Right kidney (tissue), 9 donors: ENCODE data around the gene PON3.

ENCODE experiments used
- DNase-seq: peaks from one replicate; pipeline ENCODE4 v3.0.0-alpha.2; 2016
- long read RNA-seq, 8 donors: transcript quantifications; one replicate each; lab custom pipeline, GENCODE V29; 2026

Gene PON3
- long read RNA-seq, donor 1, partial matches to known transcripts = 0 of 1 reads
- long read RNA-seq, donor 1, other reads (novel, unspliced or antisense) = 0 of 1 reads
- long read RNA-seq, donor 2 = 0 reads
- long read RNA-seq, donor 3, partial matches to known transcripts = 0 of 1 reads
- long read RNA-seq, donor 3, other reads (novel, unspliced or antisense) = 0 of 1 reads
- long read RNA-seq, donor 4 = 0 reads
- long read RNA-seq, donor 5, partial matches to known transcripts = 0 of 1 reads
- long read RNA-seq, donor 5, other reads (novel, unspliced or antisense) = 0 of 1 reads
- long read RNA-seq, donor 6 = 0 reads
- long read RNA-seq, donor 7, partial matches to known transcripts = 0 of 1 reads
- long read RNA-seq, donor 7, other reads (novel, unspliced or antisense) = 0 of 1 reads
- long read RNA-seq, donor 8 = 0 reads

DNA sequence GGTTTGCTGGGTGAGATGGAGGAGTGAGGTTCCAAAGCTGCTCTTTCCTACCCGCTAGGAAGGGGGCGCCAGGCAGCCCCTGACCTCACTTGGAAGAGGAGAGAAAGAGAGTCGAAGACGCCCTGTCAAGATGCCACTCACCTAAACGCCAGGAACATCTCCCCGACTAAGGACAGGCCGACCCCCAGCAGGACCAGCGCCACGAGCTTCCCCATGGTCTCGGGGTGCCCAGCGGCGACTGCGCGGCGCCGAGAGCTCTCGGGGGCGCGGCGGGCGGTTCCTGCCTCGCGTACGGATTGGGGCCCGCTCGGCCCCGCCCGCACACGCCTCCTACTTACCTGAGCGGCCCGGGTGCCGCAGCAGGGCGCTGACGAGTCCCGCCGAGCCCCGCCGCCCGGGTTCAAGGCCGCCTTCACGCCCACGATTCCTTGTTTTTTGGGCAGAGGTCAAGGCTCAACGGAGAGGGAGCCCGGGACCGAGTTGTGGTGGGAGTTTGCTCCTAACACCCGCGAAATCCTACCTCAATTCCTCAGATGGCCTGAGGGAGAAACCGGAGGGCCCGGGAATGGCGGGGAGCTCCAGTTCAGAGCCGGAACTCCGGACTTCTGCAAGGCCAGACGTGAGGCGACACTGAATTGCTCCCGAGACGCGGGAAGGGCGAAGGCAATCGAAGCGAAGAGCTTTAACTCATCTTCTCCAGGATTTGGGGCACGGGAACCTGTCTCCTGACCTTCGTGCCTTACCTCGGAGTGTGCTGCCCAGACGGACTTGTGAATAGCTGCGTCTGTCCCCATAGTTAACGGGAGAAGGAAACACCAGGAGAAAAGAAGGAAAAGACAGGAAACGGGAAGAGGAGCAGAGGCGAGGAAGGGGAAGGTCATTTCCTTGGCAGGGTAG, at the start of gene PON3:
PON3 (minus strand) TSS at position 240 of the 897 bp plus-strand sequence; CDS start at position 215, 25 bp downstream.
- DNase-seq = peak; percentile 45

DNA sequence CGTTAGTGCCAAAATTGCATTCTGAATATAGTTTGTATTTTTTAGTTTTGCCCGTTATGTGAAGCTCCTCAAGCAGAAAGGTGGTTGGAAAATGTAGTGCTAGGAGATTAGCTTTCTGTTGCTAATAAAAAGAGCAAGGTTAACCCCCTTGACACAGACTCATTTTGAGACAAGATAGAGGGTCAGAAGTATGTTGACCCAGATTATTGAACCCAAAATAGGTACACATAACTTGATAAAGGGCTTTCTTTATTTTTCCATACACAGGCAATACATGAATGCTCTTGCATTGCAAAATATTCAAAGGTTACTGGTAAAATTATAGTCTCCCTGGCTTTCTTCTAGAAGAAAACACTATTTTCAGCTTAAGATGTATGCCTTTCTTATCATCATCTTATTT, 48.6 kb upstream of the PON3 start:
- DNase-seq = no peak

DNA sequence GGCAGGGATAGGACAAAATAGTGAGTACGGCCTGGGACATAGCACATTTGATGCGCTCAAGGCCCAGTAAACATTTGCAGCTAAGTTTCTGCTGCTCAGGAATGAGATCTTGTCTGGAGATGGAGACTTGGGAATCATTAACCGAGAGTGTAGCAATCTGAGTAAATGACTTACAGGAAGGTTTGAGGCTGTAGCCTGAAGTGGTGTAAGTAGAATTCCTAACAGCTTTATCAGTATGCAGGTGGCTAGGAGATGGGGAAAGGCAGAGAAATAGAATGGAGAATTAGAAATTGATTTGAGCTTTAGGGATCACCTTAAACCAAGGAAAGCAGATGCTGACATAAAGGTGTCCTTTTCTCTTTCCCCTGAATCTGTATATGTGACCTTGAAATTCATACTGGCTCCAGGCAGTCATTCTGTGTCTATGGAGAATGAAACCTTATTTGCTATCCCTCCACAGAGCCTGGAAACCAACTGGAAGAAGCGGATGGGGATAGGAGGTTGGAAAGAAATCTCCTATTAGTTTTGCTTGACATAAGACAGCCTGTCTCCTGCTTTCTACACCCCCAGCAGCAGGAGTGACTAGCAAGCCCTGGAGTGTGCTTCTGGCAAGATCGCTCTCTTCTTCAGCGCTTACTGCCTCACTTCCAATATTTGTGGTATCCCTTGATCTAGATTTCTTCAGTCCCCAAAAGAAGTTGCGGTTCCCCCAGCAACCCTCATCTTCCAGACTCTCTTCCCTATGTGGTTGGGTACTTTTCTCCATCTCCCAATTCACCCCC, 45.1 kb upstream of the PON3 start:
- DNase-seq = peak; percentile 20

DNA sequence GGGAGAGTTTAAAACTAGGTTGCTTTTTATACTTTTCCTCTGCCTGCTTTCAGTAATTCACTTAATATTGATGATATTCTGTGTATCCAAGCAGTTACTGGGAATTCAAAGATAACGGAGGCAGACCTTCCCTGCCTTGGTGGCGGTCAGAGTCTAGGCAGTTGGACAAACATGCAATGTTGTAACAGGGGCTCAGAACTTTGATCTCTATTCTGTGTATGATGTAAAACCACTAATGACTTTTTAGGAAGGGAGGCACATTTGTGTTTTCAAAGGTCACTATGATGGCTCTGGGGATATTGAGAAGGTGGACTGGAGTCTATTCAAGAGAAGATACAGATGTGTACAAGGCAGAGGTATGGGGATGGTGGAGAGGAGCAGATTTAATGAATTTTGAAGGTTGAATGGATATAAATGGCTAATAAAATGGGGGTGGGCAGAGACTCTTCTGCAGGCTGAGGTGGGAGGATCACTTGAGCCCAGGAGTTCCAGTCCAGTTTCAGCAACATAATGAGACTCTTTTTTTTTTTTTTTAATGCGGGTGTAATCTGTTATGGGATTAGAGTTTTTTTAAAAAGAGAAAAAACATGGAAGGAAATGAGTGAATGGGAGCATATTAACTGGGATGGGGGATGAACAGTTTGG, 44.3 kb upstream of the PON3 start:
- DNase-seq = no peak

DNA sequence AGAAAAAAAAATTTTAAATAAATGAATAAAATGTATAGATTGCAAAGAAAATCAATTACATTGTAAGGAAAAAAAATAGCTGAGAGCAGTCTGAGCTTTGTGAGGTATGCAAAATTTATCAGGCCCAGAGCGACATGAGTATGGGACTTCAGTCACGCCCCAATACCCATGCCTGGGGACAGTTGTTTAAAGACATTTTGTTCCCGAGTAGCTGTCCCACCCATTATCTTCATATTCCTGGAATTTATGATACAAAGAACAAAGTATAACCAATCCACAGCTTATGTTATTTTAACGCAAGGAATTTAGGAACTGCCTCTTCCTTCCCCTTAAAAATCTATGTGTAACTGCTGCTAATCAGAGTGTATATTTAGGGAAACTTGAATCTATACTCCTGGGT, 40.2 kb upstream of the PON3 start:
- no peak for DNase-seq

DNA sequence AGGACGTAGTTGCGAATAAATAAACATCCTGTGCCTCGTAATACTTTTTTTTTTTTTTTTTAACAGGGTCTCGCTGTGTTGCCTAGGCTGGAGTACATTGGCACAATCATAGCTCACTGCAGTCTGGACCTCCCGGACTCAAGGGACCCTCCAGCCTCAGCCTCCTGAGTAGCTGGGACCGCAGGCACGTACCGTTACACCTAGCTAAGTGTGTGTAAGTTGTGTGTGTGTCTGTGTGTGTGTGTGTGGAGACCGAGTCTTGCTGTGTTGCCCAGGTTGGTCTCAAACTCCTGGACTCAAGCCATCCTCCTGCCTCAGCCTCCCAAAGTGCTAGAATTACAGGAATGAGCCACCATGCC, 39.2 kb upstream of the PON3 start:
- no peak for DNase-seq

DNA sequence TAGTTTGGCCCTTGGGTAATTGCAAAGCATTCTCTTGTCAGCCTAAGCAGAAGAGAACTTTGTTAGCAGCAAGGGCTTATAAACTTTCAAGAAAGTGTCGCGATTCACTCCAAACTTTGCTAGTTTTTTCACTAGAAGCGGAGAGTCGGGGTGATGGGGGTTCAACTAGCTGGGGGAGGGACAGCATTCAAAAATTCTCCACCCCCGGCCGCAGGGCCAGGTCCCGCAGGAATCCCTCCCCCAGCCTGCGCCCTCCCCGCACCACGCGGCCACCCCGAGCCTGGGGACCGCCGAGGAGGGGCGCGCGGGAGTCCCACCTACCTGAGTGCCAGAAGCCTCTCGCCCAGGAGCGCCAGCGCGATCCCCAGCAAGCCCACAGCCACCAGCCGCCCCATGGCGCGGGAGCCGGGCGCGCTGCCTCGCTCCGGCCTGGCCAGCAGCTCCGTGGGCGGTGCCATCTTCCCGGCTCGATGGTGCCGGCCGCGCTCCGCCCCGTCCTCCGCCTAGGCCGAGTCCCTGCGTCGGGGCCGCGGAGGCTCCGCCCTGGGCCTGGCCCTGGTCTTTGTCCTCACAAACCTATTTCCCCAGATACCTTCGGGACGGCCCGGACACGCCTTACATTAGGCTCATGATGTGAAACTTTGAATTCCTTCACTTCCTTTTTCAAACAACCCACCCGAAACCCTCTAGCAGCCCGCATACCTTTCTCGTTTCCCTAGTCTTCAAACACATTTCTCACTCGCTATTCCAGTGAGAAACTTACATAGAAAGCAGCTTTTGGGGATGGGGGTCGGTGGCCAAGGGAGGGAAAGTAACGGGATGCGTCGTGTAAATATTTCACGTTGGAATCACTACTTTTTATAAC, 38.6 kb upstream of the PON3 start, which contains the start of gene PON2:
PON2 (minus strand) TSS at position 472 of the 865 bp plus-strand sequence; CDS start at position 395, 77 bp downstream.
- DNase-seq = peak; percentile 99

DNA sequence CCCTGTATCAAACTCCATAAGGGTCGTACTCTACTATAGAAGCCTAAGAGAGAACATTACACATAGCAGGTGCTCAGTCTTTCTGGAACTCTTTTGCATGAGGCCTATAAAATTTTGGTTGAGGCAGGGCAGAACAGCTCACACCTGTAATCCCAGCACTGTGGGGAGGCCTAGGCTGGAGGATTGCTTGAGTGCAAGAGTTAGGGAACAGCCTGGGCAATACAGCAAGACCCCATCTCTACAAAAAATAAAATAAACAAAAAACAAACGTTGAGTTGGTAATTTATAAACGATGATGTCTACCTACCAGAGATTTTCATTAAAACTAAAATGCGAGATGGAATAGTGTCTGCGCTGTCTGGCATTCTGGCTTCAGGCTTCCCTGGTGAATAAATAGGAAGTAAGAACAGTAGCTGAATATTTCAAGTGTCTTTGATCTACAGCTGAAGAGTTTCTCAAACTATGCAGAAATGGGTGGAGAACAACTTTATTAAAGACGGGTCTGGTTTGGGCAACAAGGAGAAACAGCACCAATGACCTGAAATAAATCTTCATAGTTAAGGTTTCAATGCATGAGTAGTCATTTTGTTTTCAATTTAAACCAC, 37.9 kb upstream of the PON3 start:
- no peak for DNase-seq

DNA sequence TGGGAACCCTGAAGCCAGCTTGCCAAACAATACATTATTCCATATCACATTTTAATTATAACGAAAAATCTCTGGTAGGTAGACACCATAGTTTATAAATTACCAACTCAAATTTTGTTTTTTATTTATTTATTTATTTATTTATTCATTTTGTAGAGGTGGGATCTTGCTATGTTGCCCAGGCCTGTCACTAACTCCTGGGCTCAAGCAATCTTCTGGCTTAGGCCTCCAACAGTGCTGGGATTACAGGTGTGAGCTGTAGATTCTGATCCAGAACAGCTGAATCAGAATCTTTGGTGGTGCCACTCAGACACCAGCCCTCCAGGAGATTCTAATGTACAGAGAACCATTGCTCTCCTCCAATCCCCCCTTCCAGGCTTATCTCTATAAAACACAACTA, 37.0 kb upstream of the PON3 start:
- DNase-seq = no peak

DNA sequence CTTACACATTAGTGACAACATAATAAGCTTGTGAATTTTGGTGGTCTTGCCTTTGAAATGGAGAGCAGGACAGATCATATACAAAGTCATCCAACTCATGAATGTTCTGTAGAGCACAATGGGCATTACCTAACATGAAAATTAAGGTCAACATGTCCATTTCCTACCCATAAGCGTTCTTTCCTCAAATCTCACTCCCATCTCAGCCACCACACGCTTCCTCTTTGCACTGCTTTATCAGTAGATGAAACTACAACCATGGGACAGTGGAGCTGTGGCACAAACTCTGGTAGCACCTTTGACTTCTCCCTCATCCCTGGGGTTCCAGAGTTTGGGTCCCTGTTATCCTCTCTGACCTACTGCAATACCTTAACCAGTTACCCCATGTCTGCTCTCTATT, 36.4 kb upstream of the PON3 start:
- DNase-seq = no peak

DNA sequence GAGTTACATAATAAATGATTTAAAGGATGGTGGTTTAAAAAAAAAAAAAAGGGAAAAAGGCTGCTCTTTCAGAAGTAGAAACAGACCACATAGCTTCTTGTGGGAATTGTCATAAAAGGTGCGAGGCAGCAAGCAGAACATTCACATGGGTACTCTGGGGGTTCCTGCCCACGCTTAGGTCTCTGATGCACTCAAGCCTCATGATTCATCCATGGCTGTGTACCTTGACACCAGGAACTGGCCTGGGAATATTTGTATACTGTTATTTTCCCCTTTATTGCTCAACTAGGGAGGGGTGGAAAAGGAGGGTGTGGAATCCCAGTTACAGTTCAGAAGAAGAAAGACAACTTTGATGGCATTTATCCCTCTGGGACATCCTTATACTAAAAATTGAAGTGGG, 34.7 kb upstream of the PON3 start:
- no peak for DNase-seq

DNA sequence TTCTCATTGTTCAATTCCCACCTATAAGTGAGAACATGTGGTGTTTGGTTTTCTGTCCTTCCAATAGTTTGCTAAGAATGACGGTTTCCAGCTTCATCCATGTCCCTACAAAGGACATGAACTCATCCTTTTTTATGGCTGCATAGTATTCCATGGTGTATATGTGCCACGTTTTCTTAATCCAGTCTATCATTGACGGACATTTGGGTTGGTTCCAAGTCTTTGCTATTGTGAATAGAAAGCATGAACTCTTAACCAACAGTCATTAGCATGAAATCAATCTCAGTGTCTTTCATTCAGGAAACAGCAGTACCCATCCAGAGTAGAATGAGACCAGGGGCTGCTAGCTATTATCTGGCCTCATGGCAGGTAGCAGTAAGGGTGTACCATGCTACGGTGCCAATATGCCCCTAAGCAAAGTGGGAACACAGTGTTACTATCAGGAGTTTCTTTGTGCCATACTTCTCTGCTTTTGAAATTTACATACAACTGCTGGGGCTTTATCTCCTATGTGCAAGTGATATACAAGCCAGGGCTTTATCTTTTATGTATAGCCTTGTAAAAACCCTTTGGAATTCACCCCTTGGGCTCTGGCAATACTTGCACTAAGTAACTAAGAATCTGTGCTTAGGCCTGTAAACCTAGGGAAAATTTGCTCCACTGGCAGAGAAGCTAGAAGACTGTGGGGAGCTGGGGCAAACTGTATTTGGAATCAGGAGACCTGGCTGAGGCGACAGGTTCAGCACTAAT, 33.2 kb upstream of the PON3 start:
- no peak for DNase-seq

DNA sequence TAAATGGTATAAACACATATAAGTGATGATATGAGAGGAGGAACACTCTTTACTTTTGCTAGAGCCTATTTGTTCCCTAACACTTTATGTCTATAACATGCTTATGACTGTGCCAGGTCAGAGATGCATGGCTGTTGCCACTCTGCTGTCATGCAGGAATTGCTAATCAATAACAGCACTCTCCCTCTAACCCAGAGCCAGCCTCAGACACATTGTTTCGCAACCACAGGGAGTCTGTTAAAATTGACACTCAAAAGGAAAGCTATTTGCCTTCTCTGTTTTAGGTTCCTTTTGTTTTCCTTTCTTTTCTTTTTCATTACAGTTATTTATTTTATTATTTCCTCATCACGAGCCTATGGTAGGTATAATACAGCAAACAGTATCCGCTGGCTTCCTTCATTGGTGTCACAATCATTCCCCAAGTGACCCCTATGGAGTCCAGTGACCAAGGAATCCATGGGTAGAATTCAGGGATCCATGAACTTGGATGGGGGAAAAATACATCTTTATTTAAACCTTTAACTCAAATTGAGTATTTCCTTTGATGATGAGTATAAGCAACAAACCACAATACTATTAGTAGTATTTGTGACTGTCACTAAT, 31.8 kb upstream of the PON3 start:
- no peak for DNase-seq

DNA sequence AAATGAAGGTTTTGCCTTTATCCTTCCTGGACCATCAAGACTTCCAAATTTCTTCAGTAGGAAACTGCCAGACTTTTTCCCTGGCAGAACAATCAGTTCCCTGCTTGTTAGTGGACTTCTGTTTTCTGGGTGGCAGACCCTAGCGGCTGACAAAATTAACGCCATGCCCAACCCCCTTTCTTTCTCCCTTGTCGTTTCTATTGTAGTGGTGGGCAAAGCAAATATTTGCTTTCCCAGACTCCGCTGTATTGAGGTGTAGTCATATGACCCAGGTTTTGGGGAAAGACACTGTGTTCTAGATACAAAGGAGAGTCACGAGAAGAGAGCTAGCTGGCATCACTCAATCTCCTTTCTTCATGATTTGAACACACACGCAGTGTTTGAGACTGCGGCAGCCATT, 31.0 kb upstream of the PON3 start:
- no peak for DNase-seq

DNA sequence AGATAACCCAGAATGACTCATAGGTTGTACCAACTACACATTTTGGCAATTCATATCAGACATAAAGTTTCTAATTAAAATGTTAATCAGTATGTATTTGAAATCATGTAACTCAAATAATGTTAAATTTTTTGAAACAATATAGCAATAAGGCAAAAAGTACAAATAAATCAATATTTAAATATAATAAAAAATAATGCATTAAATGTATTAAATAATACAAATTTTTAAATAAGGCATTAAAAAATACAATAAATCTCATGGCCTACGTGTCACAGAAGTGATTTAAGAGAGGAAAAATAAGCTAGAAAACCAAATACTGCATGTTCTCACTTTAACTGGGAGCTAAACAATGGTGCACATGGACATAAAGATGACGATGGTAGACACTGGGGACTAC, 29.5 kb upstream of the PON3 start:
- no peak for DNase-seq

DNA sequence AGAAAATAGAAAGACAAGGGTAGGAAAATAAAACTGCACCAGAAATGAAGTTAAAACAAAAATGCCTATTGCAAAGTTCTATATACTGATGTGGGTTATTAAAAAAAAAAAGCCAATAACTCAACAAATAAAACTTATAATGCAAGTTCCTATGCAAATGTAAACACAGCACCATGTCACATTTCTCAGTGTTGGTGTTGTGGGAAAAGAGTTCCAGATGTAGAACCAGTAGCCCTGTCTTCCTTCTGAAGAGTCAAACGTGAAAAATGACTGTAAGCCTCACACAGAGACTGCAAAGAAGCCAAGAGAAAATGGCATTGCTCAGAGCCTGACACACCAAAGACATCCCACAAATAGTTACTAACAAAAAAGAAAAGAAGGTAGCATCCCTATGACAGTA, 28.5 kb upstream of the PON3 start:
- no peak for DNase-seq

DNA sequence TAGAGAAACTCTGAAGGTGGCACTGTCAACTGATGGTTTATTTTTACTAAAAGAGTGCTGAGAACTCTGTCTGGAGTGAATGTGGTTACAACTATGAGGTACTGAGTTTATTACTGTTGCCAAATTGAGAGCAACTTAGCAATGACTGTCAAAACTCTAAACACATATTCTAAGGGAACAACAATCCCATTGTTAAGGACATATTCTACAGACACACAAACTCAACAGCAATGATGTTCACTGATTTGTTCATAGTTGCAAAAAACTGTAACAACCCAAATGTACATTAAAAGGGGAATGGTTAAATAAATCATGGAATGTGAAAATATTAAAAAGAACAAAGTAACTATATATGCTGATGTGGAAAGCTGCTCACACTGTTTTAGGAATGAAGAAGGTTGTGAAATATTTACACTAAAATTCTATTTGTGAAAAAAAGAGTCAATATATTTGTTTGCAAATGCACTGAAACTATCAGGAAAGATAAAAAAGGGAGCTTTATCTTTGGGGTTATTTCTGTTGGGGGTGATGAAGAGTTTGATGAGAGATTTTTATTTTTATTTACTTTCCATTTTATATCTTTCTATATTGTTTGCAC, 25.8 kb upstream of the PON3 start:
- DNase-seq = no peak

DNA sequence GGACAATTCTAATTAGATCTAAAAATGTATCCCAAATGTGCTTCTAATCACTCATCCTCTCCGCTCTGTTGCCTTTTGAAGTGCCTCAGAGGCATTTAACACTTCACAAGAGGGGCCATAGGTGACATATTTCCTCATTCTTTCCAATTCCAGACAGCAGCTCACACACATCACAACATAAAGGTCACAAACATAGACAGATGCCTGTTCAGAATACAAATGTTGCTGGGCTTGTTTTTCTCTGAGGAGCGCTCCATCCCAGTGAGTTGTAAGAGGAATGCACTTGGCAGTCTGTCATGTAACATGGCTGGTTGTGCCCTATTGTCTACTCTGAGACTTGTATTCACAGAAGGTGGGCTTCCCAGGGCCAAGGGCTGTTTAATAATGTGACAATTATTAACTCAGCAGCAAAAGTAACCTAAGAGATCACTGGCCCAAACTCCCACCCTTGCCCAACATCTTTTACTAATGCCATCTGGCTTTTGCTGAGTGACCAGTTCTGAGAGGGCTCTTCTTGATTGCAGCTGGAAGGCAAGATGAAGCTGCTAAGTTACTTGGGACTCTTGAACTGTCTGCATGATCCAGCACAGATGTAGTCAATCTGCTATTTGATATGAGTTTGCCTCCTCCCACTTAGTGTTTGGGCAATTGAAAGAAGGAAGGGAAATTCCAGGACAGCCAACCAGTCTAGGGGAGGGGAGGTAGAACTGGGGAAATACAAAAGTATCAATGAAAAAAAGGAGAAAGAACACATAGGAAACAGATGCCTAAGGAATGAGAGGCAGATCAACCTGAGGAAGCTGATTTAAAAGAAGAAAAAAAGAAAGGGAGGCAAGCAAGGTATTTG, 25.0 kb upstream of the PON3 start:
- peak; percentile 44 for DNase-seq
